Nucleus accumbens (tissue), 56 donors: ENCODE measurements around the gene MMD2.
"Not testable (repeated sequence)": the region's sequence is repeated elsewhere in the genome, so short reads cannot be mapped to it uniquely, and the experiment has no call there.

Experiments
- DNase-seq, 56 donors: peaks; one replicate each; lab custom pipeline; 2025; lab: John Stamatoyannopoulos, UW

Gene MMD2

DNA sequence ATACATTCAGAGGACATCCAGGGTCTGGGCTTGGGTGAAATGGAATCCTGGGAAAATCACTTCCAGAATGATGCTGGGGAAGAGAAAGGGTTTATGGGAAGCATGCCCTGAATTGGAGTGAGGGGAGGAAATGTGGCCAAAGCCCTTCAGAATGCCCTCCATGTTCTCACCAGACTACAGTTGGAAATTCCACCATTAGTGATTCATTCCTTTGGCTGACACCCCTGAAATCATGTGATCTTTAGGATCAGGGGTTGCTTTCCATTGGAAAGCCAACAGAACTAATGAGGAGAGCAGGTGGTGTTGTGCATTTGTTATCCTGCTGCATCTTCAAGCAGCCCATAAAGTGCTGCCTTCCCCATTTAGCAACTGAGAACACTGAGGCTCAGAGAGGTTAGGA is 54.6 kb downstream of the MMD2 start:
- DNase-seq: no peak

DNA sequence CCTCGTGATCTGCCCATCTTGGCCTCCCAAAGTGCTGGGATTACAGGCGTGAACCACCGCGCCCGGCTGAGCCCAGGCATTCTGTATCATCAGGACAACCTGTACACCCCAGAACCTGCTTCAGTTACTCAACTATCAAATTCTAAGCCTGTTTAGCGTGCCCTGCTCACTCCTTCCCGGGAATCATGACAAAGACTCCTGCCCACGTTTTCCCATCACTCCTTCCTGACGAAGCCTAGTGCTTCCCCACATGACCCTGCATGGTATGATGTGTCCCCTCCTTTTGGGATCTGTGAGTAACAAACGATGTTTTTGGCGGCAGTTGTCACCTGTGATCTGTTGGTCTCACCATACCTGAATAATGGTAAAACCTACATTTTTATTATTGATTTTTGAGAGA is 63.2 kb downstream of the MMD2 start:
- peak in 18 of 56 donors; percentile 6 to 69 (median 34) for DNase-seq

DNA sequence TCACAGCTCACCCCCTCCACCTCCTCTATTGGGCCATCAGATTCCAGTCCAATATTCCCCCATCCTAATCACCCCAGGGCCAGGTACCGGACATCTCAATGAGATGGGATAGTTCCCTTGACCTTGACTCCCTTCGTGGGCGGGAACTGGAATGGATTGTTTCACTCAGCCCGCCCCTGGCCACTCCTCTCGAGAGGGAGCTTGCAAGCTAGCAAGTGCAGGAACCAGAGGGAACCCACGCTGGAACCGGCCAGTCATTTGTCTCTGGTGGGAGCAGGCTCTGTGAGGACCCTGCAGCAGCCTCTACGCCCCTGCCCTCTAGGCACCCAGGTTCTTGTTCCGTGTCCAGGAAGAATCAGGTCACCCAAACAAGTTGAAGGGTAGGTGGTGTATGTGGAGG is 64.5 kb downstream of the MMD2 start:
- DNase-seq: no peak

DNA sequence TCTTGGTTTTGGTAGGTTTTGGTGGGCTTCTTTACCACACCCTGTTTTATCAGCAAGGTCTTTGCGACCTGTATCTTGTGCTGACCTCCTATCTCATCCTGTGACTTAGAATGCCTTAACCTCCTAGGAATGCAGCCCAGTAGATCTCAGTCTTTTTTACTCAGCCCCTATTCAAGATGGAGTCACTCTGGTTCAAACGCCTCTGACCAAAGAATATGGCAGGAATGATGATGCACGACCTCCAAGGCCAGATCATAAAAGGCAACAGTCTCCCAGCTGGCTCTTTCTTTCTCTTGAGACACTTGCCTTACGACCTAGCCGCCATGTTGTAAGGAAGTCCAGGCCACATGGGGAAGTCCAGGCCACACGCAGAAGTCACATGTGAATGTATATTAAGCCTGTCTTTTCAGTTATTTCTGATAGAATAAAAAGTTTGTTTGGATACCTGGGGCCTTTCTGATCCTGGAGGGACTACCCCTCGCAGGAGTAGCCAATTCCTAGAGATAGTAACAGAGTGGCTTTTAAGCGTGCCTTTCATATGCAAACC is 65.0 kb downstream of the MMD2 start:
- no peak for DNase-seq

DNA sequence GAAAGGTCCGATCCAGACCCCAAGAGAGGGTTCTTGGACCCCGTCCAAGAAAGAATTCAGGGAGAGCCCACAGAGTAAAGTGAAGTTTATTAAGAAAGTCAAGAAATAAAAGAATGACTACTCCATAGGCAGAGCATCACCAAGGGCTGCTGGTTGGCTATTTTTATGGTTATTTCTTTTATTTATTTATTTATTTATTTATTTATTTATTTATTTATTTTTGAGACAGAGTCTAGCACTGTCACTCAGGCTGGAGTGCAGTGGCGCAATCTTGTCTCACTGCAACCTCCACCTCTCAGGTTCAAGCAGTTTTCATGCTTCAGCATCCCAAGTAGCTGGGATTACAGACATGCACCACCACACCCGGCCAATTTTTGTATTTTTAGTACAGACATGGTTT is 65.8 kb downstream of the MMD2 start:
- not testable (repeated sequence) for DNase-seq

GRCh38 chr7:4891522-4891921 is 67.5 kb downstream of the MMD2 start:
- not testable (repeated sequence) for DNase-seq

GRCh38 chr7:4889682-4890081 is 69.3 kb downstream of the MMD2 start:
- DNase-seq: no peak

DNA sequence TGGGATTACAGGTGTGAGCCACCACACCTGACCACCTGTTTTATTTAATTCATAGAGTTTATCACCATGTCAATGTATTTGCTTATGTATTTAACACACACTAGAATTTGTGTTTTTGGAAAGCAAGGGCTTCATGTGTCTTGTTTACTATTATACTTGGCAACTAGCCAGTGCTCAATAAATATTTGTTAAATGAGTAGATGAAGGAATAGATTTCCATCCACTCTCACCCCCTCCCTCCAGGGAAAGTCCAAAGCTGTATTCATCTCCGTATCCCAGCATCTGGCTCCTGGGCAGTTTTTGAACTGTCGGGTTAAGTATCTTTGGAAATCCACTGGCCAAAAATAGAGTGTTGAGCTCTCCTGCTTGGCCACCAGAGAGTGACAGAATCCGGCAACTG is 70.8 kb downstream of the MMD2 start:
- no peak for DNase-seq

DNA sequence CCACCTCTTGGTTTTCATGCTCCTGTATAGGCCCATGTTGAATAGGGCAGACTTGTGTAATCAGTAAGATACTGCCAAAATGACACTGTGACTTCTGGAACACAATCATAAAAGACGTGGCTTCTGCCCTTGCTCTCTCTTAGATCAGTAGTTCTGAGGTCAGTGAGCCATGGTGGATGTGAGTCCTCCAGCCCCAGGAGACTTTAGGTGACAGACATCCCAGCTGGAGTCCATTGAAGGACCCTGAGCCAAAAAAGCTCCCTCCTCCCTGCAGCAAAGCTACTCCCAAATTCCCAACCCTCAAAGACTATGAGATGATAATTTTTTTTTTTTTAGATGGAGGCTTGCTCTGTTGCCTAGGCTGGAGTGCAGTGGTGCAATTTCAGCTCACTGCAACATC is 72.3 kb downstream of the MMD2 start:
- no peak for DNase-seq

DNA sequence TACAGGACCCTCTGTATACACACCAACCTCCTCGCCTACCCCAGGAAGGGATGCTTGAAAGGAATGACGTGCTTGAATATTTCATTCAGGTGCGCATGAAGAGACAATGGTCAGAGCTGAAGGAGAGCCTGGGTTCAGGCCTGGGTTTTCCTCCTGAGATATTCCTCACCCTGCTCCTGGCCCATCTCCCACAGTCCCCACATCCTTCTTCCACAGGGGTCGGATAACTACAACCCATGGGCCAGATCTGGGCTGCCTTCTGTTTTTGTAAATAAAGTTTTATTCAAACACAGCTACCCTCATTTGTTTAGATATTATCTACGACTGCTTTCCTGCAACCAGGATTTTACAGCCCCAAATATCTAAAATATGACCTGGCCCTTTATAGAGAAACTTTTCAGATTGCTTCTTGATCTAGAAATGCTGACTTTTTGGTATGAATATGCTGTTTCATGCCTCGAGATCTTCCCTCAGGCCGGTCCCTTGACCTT is 73.6 kb downstream of the MMD2 start:
- no peak for DNase-seq

DNA sequence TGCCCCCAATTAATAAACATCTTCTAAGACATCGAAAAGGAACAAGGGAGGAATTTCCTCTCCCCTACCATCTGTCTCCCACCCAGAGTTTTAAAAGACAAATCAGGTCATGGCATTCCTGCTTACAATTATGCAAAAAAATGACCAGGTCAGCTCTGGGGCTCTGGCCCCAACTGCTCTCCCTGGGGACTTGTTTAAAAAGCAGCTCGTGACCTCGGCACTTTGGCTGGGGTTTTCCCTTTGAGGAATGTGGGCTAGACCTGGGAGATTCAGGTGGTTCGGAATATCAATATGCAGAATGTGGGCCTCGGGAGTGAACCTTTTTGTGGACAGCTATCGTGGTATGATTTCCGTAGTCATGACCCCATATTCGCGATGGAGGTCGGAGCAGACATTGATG is 74.8 kb downstream of the MMD2 start:
- no peak for DNase-seq

DNA sequence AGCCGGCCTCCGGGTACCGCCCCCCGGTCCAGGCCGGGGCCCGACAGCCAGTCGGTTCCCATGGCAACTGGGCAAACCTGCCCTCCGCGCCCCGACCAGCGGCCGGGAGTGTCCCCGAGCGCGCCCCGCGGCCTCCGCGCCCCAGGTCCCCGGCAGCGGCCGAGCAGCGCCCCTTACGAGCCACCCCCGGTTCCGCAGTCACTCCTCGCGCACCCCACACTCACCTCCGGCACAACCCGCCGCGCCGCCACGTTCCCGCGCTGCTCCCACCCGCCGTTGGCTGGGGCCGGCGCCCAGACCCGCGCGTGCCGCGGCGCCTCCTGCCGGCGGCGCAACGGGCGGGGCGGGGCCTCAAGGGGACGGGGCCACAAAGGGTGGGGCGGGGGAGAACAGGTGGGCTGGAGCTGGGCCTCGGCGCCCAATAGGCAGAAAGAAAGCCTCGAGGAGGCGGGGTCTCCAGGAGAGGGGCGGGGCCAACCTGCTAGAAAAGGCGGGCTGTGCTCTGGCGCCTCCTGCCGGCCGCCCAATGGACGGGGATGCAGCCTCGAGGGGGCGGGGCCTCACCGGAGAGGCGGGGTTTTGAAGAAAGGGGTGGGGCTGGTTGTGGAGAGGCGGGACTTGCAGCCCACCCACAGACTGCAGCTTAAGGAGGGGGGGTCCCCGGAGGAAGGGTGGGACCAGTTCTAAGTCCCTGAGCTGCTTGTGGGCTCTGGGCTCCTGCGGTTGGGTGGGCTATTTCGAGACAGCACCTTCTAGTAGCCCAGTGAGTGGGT is 75.4 kb downstream of the MMD2 start, which contains the start of gene RADIL:
Gene RADIL (minus strand): TSS at position 345 of the 773 bp plus-strand sequence. CDS start 5,577 bp downstream, outside the sequence.
- peak; percentile 28 to 97 (median 87) for DNase-seq

DNA sequence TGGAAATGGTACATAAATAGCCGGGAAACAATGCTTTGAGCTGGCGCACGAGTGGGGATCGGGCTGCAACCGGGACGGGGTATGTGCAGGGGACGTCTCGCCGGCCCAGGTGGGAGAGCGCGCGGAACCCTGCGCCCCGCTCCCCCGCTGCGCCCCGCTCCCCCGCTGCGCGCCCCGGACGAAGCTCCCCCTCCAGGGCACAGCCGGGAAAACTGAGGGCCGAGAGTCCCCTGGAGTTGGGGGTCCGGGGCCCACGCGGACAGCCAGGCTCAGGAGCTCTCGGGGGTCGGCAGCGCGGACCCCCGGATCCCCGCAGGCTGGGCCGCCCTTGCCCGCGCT is 76.0 kb downstream of the MMD2 start:
- DNase-seq: no peak

DNA sequence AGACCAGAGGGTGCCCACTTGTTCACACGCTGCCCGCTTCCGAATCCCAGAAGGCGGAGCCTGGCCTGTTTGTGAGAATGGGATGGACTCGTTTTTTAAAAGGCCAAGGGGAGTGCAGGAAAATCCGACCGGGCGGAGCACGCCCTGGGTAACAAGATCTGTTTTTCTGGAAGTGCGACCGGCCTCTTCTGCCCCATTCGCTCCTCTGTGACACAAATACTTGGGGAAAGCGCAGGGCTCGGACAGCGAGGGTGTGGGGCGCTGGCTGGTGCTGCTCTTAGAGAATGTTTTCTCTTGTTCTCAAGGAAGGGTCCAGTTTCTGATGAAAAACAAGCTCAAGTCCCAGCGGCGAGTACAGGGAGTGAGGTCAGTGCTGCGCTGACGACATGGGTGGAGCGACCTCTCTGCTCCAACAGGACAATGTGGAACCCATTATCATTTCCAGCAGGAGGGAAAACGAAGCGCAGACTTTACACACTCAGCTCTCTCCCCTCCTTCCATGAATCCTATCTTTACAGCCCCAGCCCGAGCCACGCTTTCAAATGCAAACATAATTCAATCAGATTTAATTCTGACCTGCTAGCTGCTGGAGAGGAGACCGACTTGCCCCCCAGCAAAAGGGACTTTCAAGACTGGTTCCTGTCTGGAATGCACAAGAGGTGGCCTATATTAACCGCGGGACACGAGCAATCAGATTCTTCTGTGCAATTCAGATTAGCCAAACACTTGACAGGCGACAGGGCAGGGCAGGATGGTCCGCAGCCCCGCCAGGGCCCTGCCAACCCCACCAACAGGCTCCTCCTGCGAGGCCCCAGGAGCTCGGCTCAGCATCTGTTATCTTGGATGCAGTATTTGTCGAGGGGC is 76.6 kb downstream of the MMD2 start:
- peak in 23 of 56 donors; percentile 4 to 62 (median 26) for DNase-seq

- no peak for DNase-seq
Measured at GRCh38 chr7:4880218-4880617, 78.8 kb downstream of the MMD2 start.

DNA sequence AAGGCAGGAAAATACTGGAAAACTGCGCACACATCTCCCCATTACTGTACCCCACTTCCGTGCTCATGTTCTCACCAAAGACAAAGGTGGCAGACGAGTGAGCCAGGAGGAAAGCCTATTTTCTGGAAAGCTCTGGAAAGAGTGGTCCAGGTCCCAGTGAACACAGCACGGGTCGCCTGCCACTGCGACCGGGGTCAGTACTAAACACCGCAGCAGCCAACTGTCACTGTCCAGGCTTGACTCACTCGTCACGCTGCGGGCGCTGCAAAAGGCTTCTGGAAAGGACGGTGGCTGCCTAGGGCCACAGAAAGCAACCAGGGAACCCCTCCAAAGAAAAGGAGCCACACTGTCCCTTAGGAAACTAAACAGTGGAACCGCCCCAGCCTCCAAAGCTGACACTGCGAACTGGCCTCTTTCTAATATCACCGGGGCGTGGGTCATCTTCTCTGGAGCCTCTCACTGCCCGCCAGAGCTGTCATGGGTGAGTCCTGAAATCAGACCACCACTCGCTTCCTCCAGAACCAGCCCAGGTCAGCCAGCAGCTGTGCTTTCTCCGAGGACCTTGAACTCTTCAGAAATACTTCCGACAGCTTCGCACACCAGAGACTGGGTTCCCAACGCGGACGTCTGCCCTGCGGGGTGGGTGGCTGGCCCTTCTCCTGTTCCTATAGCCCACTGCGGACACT is 79.4 kb downstream of the MMD2 start:
- peak in 1 of 56 donors; percentile 21 for DNase-seq

DNA sequence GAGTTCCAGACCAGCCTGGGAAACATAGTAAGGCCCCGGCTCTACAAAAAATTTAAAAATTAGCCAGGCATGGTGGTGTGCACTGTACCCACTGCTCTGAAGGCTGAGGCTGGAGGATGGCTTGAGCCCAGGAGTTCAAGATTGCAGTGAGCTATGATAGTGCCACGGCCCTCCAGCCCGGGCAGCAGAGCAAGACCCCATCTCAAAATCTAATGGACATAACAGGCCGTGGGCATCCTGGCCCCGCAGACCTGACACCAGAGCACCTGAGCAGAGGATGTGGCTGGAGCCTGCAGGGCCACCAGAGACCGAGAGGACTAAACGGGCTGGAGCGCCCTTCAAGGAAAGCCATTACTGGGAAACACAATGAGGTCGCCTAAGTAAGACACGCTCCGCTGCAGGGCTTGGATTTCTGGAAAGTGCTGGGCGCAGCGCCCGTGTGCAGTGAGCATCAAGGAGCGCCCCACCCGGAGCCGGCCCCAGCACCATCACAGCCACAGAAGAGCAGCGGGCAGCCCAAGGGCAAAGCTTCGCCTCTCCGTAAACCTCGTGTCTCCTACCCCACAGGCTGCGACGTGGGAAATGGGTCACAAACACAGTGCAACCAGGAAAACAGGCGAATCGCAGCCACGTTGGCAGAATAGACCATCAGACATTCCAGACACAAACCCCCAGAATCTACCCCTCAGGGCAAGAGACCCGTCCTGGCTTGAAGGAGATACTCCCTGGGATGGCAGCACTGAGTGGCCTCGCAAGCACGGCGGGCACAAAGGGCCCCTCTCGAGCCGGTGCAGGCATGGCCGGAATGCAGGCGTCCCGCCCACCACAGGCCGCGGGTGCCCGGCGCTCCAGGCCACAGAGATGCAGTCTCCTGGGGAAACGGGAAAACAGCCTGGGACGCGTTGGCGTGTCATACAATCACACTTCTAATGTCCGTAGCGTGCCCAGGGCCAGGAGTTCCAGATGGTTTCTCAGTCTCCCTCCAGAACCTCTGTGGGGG is 80.4 kb downstream of the MMD2 start:
- no peak for DNase-seq

DNA sequence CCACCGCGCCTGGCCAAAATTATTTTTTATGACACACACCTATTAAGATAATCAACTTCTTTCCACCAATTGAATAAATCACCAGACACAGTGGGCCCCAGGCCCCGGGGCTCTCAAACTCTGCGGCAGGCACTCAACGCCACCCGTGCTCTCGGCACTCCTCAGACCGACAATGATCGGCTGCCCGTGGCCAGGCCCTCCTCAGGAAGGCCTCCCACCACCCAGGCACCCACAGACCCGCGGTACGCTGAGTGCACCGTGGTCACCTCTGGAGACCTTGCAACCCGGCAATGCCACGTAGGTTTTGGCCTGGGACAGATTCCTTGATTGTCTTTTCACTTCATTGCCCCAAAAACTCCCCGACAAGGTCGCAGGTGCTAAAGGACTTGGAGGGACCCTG is 82.4 kb downstream of the MMD2 start:
- DNase-seq: no peak

DNA sequence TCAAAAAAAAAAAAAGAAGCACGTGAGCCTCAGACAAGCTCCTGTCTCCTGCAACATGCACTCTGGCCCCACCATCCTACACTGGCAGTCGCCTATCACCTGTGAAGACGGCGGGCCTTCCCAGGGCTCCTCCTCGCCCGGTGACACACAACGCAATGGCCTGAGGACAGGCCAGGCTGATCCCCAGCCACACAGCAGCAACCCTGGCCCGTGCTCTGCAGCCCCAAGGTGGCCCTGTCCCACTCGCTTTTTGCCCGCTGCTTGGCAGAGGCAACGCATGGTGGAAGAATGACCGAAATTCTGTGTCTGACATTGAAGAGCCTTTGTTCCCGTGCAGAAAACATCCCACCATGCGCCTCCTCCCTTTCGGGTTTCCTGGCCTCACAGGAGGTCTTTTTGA is 83.6 kb downstream of the MMD2 start:
- no peak for DNase-seq
